ENCODE measurements around the gene TRHDE. TPM values are rescaled to one million over a fixed set of nuclear protein-coding genes. Genes with fewer than 3 reads are reported as not detected.

Gene TRHDE
- polyA plus RNA-seq, 1 donor from 2014 or later = 20.6 TPM

GRCh38 chr12:72540811-72541210 is 268.6 kb downstream of the TRHDE start:
- Histone ChIP-seq H3K36me3 (ENCODE audit: insufficient read depth, low read length) (no peaks in the 10 kb centered on the region), H3K79me2 (replicated peaks; ENCODE audit: insufficient read depth, low read length) (no peaks in the 10 kb centered on the region), H3K4me3 (ENCODE audit: low read length) (no peak overlapping the region), H3K9me3 (ENCODE audit: low read length) (no peaks in the 10 kb centered on the region), H2AFZ (ENCODE audit: low read depth, low read length) (no peak overlapping the region), H3F3A (ENCODE audit: insufficient read depth, low read length, poor library complexity, severe bottlenecking) (peaks cover 2% of the 10 kb centered on the region), H3K27ac (ENCODE audit: low read length) (no peak overlapping the region), H3K9ac (ENCODE audit: low read length) (no peak overlapping the region), H3K9me2 (ENCODE audit: insufficient read depth, low read length) (no peaks in the 10 kb centered on the region), H3K27me3 (ENCODE audit: insufficient read depth, low read depth, low read length) (no peaks in the 10 kb centered on the region), H3K4me2 (ENCODE audit: low read length) (no peak overlapping the region), H4K20me1 (ENCODE audit: insufficient read depth) (no peaks in the 10 kb centered on the region)
- TF ChIP-seq TAF1 (IDR thresholded peaks at IDR 0.05; ENCODE audit: low read depth) = no peak
- no peak for TF ChIP-seq CTCF (IDR thresholded peaks at IDR 0.05; ENCODE audit: poor library complexity, severe bottlenecking)
- TF ChIP-seq REST (IDR thresholded peaks at IDR 0.05; ENCODE audit: borderline replicate concordance) = no peak

- H3K4me2 ChIP-seq (ENCODE audit: low read length) = no peak overlapping the region
- no peak overlapping the region for H3K9ac ChIP-seq (ENCODE audit: low read length)
- H3K79me2 ChIP-seq (replicated peaks; ENCODE audit: insufficient read depth, low read length) = no peaks in the 10 kb centered on the region
- peaks cover 2% of the 10 kb centered on the region for H3F3A ChIP-seq (ENCODE audit: insufficient read depth, low read length, poor library complexity, severe bottlenecking)
- H3K27me3 ChIP-seq (ENCODE audit: insufficient read depth, low read depth, low read length) = no peaks in the 10 kb centered on the region
- H3K36me3 ChIP-seq (ENCODE audit: insufficient read depth, low read length) = no peaks in the 10 kb centered on the region
- no peaks in the 10 kb centered on the region for H3K9me3 ChIP-seq (ENCODE audit: low read length)
- TF ChIP-seq CTCF (IDR thresholded peaks at IDR 0.05; ENCODE audit: poor library complexity, severe bottlenecking) (no peak), MXI1 (conservative IDR thresholded peaks at IDR 0.05; ENCODE audit: poor library complexity, severe bottlenecking) (no peak), POLR2AphosphoS5 (IDR thresholded peaks at IDR 0.05) (no peak), REST (IDR thresholded peaks at IDR 0.05; ENCODE audit: borderline replicate concordance) (no peak), EZH2 (IDR thresholded peaks at IDR 0.05; ENCODE audit: borderline replicate concordance, insufficient read depth, low read length, poor library complexity, severe bottlenecking) (no peak), SMC3 (conservative IDR thresholded peaks at IDR 0.05; ENCODE audit: poor library complexity) (no peak), RAD21 (conservative IDR thresholded peaks at IDR 0.05) (no peak)
- no peaks in the 10 kb centered on the region for H3K9me2 ChIP-seq (ENCODE audit: insufficient read depth, low read length)
- H4K20me1 ChIP-seq (ENCODE audit: insufficient read depth) = no peaks in the 10 kb centered on the region
- no peak overlapping the region for H3K4me3 ChIP-seq (ENCODE audit: low read length)
- H3K27ac ChIP-seq (ENCODE audit: low read length) = no peak overlapping the region
- no peak overlapping the region for H2AFZ ChIP-seq (ENCODE audit: low read depth, low read length)
Observed at GRCh38 chr12:72543777-72544467, 271.8 kb downstream of the TRHDE start.
